ENCODE measurements around the gene KIR2DL1. TPM values are rescaled to one million over a fixed set of nuclear protein-coding genes. Genes with fewer than 3 reads are reported as not detected.
"Not testable (repeated sequence)": the region's sequence is repeated elsewhere in the genome, so short reads cannot be mapped to it uniquely, and the experiment has no call there.

KIR2DL1 gene
- total and polyA plus RNA-seq, 2 donors (not counting 1 experiment from before 2014, with no cell fraction given) = not detected

DNA sequence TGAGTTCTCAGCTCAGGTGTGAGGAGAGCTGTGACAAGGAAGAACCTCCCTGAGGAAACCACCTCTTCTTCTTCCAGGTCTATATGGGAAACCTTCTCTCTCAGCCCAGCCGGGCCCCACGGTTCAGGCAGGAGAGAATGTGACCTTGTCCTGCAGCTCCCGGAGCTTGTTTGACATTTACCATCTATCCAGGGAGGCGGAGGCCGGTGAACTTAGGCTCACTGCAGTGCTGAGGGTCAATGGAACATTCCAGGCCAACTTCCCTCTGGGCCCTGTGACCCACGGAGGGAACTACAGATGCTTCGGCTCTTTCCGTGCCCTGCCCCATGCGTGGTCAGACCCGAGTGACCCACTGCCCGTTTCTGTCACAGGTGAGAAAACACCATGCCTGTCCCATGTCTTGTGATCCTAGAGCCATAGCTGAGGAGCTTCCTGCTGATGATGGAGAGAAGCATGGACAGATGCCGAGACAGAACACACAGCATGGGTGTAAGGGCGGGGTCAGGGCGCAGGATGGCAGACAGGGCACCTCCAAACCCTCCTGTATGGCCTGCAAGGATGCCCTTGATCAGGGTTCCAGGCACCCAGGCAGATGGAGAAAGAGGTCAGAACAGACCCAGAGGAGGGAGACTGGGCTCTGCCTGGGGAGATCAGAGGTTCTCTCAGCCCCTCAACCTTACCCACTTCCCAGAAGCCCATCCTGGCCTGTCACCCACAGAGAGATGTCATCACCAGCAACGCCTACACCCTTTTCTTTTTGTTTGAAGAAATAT lies 40.0 kb upstream of the KIR2DL1 start:
- H2AFZ ChIP-seq (ENCODE audit: low read length) = no peak overlapping the region
- no peak overlapping the region for H3K4me3 ChIP-seq (replicated peaks in 1 of 4; ENCODE audit: control extremely low read depth in 1 of 4, insufficient read depth in 1 of 4, low read depth in 3 of 4, low read length in 4 of 4)
- no peak for TF ChIP-seq EZH2 (IDR thresholded peaks at IDR 0.05; ENCODE audit: low read length, missing control alignments)
- TF ChIP-seq, protein P1, sequence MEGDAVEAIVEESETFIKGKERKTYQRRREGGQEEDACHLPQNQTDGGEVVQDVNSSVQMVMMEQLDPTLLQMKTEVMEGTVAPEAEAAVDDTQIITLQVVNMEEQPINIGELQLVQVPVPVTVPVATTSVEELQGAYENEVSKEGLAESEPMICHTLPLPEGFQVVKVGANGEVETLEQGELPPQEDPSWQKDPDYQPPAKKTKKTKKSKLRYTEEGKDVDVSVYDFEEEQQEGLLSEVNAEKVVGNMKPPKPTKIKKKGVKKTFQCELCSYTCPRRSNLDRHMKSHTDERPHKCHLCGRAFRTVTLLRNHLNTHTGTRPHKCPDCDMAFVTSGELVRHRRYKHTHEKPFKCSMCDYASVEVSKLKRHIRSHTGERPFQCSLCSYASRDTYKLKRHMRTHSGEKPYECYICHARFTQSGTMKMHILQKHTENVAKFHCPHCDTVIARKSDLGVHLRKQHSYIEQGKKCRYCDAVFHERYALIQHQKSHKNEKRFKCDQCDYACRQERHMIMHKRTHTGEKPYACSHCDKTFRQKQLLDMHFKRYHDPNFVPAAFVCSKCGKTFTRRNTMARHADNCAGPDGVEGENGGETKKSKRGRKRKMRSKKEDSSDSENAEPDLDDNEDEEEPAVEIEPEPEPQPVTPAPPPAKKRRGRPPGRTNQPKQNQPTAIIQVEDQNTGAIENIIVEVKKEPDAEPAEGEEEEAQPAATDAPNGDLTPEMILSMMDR (conservative IDR thresholded peaks at IDR 0.05 in 1 of 2, IDR thresholded peaks at IDR 0.05 in 1 of 2; ENCODE audit: low read depth in 1 of 2, low read length in 2 of 2) = no peak
- no peaks in the 10 kb centered on the region for H3K27me3 ChIP-seq (ENCODE audit: control insufficient read depth, insufficient read depth, low read length)
- H3K9me3 ChIP-seq (ENCODE audit: control insufficient read depth, insufficient read depth, low read depth, low read length) = no peaks in the 10 kb centered on the region
- no peaks in the 10 kb centered on the region for H3K79me2 ChIP-seq (ENCODE audit: control insufficient read depth, insufficient read depth, low read length)
- H3K36me3 ChIP-seq (ENCODE audit: control insufficient read depth, insufficient read depth, low read length) = no peaks in the 10 kb centered on the region
- no peak overlapping the region for H3K27ac ChIP-seq (ENCODE audit: insufficient read depth, low read length)
- no peaks in the 10 kb centered on the region for H3K4me1 ChIP-seq (ENCODE audit: control insufficient read depth, extremely low read depth, insufficient read depth, low read length)
- H3K4me2 ChIP-seq (ENCODE audit: extremely low read depth, insufficient read depth, low read length) = no peak overlapping the region
- no peak for DNase-seq (ENCODE audit: low read depth in 2 of 2)
- no peak overlapping the region for H3K9ac ChIP-seq (ENCODE audit: insufficient read depth, low read length)
- no peaks in the 10 kb centered on the region for H4K20me1 ChIP-seq (ENCODE audit: control insufficient read depth, extremely low read depth, insufficient read depth, low read length)

DNA sequence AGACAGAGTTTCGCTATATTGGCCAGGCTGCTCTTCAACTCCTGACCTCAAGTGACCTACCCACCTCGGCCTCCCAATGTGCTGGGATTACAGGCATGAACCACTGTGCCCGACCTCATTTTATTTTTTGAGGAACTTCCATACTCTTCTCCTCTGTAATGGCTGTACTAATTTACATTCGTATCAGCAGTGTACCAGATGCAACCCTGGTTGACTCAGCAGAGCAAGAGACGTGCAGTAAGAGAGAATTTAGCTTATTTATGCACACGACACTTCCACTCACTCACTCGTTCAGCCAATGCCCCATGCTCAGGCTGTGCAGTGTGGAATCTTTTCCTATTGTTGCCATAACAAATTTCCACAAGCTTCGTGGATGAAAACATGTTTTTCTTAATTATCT lies 38.4 kb upstream of the KIR2DL1 start:
- Histone ChIP-seq H3K9me3 (ENCODE audit: control insufficient read depth, insufficient read depth, low read depth, low read length) (no peaks in the 10 kb centered on the region), H3K36me3 (ENCODE audit: control insufficient read depth, insufficient read depth, low read length) (no peaks in the 10 kb centered on the region), H3K79me2 (ENCODE audit: control insufficient read depth, insufficient read depth, low read length) (no peaks in the 10 kb centered on the region), H3K4me1 (ENCODE audit: control insufficient read depth, extremely low read depth, insufficient read depth, low read length) (no peaks in the 10 kb centered on the region), H3K4me3 (replicated peaks in 1 of 4; ENCODE audit: control extremely low read depth in 1 of 4, insufficient read depth in 1 of 4, low read depth in 3 of 4, low read length in 4 of 4) (no peak overlapping the region), H3K4me2 (ENCODE audit: extremely low read depth, insufficient read depth, low read length) (no peak overlapping the region), H4K20me1 (ENCODE audit: control insufficient read depth, extremely low read depth, insufficient read depth, low read length) (no peaks in the 10 kb centered on the region), H2AFZ (ENCODE audit: low read length) (no peak overlapping the region), H3K27ac (ENCODE audit: insufficient read depth, low read length) (no peak overlapping the region), H3K9ac (ENCODE audit: insufficient read depth, low read length) (no peak overlapping the region), H3K27me3 (ENCODE audit: control insufficient read depth, insufficient read depth, low read length) (no peaks in the 10 kb centered on the region)
- DNase-seq (ENCODE audit: low read depth in 2 of 2) = no peak
- no peak for TF ChIP-seq EZH2 (IDR thresholded peaks at IDR 0.05; ENCODE audit: low read length, missing control alignments)
- TF ChIP-seq, protein P1 (conservative IDR thresholded peaks at IDR 0.05 in 1 of 2, IDR thresholded peaks at IDR 0.05 in 1 of 2; ENCODE audit: low read depth in 1 of 2, low read length in 2 of 2) = no peak

DNA sequence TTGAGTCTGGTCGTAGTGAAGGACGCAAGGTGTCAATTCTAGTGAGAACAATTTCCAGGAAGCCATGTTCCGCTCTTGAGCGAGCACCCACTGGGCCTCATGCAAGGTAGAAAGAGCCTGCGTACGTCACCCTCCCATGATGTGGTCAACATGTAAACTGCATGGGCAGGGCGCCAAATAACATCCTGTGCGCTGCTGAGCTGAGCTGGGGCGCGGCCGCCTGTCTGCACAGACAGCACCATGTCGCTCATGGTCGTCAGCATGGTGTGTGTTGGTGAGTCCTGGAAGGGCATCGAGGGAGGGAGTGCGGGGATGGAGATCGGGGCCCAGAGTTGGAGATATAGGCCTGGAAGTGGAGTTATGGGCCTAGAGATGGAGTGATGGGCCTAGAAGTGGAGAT lies 31.3 kb upstream of the KIR2DL1 start, which contains the start of gene KIR2DL3:
TSS of gene KIR2DL3 (plus strand) at position 208 of the 400 bp plus-strand sequence. CDS start at position 241, 33 bp downstream.
- H3K4me1 ChIP-seq (ENCODE audit: control insufficient read depth, extremely low read depth, insufficient read depth, low read length); H2AFZ ChIP-seq (ENCODE audit: low read length); H3K4me3 ChIP-seq (replicated peaks in 1 of 4; ENCODE audit: control extremely low read depth in 1 of 4, insufficient read depth in 1 of 4, low read depth in 3 of 4, low read length in 4 of 4); H3K4me2 ChIP-seq (ENCODE audit: extremely low read depth, insufficient read depth, low read length); H3K27ac ChIP-seq (ENCODE audit: insufficient read depth, low read length); H3K27me3 ChIP-seq (ENCODE audit: control insufficient read depth, insufficient read depth, low read length); H3K79me2 ChIP-seq (ENCODE audit: control insufficient read depth, insufficient read depth, low read length); H3K9me3 ChIP-seq (ENCODE audit: control insufficient read depth, insufficient read depth, low read depth, low read length); H3K9ac ChIP-seq (ENCODE audit: insufficient read depth, low read length); H3K36me3 ChIP-seq (ENCODE audit: control insufficient read depth, insufficient read depth, low read length); DNase-seq (ENCODE audit: low read depth in 2 of 2); H4K20me1 ChIP-seq (ENCODE audit: control insufficient read depth, extremely low read depth, insufficient read depth, low read length): not testable (repeated sequence)

Measured in fibroblast of lung (primary cell).